ENCODE measurements around the gene TMPRSS11B.
"Not testable (repeated sequence)": the region's sequence is repeated elsewhere in the genome, so short reads cannot be mapped to it uniquely, and the experiment has no call there.

TMPRSS11B gene, protein sequence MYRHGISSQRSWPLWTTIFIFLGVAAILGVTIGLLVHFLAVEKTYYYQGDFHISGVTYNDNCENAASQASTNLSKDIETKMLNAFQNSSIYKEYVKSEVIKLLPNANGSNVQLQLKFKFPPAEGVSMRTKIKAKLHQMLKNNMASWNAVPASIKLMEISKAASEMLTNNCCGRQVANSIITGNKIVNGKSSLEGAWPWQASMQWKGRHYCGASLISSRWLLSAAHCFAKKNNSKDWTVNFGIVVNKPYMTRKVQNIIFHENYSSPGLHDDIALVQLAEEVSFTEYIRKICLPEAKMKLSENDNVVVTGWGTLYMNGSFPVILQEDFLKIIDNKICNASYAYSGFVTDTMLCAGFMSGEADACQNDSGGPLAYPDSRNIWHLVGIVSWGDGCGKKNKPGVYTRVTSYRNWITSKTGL

DNA sequence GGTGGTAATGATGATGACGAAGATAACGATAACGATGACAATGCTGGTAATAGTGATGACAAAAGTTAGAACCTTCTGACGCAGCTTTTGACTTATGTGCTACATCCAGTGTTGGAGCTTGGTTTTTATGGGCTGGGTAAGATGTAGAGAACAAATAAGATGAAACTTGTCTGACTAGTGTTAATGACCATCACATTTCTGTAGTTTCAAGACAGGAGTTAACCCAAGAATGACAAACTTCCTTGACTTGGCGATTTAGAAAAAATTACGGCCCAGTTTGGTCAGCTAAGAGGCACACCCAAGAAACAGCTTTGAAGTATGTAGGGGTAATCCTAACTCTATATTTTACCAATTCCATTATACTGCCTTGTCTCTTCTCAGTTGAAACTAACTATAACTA, at the start of gene TMPRSS11B:
TMPRSS11B (minus strand) TSS at position 101 of the 400 bp plus-strand sequence. CDS start 136 bp downstream, outside the sequence.
- no peak for DNase-seq (ENCODE audit: low read depth)

DNA sequence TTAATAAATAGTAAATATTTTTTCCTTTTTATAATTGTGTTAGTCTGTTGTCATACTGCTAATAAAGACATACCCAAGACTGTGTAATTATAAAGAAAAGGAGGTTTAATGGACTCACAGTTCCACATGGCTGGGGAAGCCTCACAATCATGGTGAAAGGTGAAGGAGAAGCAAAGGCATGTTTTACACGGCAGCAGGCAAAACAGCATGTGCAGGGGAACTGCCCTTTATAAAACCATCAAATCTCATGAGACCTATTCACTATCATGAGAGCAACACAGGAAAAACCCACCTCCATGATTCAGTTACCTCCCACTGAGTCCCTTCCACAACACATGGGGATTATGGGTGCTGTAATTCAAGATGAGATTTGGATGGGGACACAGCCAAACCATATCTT, 45.8 kb upstream of the TMPRSS11B start:
- no peak for DNase-seq (ENCODE audit: low read depth)

DNA sequence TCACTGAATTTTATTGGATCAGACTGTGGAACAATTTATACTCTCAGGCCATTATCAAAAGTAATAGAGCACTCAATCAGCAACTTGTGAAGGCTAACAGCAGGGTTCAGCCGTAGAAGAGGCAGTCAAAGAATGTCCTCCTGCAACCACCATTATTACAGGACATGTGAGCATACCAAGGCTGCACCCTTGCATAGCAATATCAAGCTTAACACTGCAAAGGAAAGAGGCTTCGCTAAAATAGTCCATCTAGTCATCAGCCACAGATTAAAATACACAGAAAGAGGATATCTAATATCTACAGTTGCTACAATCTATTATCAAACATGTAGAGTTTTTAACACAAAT, 42.9 kb upstream of the TMPRSS11B start:
- no peak for DNase-seq (ENCODE audit: low read depth)

DNA sequence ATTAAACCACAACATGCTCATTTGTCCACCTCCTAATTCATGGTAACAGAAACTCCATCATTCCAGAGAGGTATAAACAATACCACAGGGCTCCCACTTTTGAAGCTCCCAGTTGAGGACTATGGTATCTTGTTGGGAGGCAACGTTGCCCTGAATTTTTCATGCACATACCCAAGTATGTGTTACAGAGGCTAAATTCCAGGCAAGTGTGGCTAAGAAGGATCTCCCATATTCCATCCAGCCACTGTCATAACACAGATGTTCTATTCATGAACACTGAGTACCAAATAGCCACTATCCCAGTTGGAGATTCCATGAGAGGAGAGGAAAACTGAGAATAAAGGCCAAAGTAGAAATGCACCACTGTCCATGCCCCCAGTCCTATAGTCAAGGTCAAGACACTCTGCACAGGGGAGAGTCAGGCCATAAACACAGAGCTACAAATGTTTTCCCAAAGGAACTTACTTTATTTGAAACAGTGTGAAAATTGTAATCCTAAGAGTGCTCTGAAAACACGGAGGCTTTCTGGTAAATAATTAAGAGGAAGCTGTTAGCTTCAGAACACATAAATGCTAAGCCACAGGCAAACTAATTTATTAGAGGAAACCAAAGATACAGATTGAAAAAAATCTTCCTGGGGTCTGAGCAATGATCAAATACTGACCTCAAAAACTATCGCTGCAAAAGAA, 42.4 kb upstream of the TMPRSS11B start:
- DNase-seq (ENCODE audit: low read depth) = no peak

DNA sequence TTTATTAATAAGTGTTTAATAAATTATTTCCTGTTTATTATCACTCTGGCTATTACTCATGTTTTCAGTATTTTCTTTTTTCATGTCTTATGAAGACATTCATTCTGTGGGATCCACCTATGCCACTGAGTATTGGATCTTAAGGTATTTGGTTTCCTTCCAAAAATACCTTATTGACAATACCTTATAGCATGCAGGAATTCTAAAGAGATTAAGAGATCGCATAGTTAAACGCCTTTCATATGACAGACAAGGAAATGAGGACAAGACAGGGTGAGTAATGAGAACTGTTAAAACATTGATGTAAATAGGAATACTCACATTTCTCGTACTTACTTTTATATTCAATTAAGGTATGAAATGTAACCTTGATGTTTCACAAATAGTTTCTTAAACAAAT, 38.2 kb upstream of the TMPRSS11B start:
- DNase-seq (ENCODE audit: low read depth) = no peak

DNA sequence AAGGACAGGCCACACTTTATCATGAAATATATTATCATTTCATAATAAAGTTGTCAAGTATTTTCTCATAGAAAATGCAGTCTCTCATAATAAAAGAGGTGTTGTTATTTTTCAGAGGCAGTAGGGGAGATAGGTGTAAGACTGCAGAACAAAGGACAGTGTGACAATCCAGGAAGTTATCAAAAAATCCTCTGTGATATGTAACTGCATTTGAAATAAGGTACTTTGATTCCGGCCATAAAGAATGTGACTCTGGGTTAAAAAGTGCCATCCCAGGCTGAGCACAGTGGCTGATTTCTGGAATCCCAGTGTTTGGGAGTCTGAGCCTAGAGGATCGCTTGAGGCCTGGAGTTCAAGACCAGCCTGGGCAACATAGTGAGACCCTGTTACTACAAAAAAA, 37.6 kb upstream of the TMPRSS11B start:
- no peak for DNase-seq (ENCODE audit: low read depth)

DNA sequence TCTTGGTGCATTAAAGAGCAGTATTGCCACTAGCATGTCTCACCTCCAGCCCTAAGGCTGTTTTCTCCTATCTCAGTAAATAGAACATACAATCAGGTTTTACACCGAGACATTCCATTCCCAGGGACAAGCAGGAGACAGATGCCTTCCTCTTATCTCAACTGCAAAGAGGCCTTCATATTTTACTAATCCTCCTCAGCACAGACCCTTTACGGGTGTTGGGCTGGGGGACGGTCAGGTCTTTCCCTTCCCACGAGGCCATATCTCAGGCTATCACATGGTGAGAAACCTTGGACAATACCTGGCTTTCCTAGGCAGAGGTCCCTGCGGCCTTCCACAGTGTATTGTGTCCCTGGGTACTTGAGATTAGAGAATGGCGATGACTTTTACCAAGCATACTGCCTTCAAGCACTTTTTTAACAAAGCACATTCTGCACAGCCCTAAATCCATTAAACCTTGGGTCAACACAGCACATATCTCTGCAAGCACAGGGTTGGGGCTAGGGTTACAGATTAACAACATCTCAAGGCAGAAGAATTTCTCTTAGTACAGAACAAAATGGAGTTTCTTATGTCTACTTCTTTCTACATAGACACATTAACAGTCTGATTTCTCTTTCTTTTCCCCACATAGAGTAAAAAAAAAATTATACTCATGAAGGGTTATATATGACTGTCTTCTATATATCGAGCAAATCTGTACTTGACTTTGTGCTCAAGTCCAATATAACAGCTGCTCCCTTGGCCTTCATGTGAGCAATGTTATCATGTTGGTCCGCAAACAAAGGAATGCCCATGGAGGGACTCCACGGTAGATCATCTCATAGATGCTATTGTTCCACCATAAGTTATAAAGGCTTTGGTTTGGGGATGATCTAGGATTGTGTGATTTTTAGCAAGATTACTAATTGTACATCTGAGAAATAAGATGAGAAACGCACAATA, 36.6 kb upstream of the TMPRSS11B start:
- not testable (repeated sequence) for DNase-seq (ENCODE audit: low read depth)

DNA sequence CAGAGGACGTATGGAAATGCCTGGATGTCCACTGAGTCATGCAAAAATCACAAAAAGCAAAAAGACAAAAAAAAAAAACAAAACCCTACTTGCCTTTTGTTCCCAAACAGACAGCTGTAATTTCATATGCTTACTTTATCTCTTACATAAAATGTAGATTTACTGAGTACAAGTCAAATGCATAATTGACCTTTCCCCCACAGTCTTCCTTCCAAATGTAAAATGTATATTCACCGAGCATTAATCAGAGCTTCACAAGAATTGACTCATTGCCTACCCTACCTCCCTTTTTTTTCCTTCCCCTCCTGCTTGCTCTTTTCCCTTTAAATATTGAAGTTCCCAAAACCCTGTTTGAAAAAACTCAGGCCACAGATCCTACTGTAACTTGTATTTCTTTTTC, 32.5 kb upstream of the TMPRSS11B start:
- DNase-seq (ENCODE audit: low read depth) = peak; percentile 6

DNA sequence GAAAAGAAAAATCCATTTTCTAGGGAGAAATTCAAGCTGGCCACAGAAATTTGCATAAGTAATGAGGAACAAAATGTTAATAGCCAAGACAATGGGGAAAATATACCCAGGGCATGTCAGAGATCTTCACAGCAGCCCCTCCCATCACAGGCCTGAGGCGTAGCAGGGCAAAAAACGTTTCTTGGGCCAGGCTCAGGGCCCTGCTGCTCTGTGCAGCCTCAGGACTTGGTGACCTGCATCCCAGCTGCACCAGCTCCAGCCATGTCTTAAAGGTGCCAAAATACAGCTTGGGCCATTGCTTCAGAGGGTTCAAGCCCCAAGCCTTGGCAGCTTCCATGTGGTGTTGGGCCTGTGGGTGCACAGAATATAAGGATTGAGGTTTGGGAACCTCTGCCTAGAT, 32.1 kb upstream of the TMPRSS11B start:
- DNase-seq (ENCODE audit: low read depth) = no peak

DNA sequence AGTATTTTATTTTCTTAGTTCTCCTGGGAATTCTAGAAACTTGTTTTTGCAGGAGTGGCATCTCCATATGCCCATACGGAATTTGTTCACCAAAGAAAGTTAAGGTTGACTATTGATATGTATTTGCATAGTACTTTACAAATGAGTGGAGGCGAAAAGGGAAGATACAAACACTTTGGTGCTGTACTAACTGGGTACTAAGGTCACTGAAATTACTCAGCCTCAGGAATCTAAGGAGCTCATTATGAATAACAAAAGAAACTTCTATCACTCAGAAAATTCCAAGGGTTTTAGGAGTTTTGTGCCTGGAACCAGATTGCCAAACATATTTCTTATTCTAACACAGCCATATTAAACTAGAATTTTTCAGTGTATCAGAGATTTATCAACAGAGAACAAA, 27.4 kb upstream of the TMPRSS11B start:
- DNase-seq (ENCODE audit: low read depth) = peak; percentile 57

DNA sequence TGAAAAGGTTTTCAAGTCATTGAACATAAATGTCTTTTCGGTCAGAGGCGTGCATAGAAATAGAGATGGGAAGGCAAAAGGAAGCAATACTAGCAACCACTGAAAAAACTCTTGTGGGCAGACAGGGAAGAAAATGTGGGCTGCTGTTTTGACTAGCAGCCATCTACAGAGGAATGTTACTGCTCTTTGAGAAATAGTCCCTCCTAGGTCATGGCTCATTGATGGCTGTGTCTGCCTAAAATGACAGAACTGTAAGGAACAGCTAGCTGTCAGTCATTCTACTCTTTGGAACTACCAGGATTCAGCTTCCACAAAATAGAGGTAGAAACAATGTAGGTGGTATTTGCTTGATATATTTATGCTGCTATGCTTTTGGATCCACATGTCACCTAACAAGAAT, 26.9 kb upstream of the TMPRSS11B start:
- DNase-seq (ENCODE audit: low read depth) = peak; percentile 35

DNA sequence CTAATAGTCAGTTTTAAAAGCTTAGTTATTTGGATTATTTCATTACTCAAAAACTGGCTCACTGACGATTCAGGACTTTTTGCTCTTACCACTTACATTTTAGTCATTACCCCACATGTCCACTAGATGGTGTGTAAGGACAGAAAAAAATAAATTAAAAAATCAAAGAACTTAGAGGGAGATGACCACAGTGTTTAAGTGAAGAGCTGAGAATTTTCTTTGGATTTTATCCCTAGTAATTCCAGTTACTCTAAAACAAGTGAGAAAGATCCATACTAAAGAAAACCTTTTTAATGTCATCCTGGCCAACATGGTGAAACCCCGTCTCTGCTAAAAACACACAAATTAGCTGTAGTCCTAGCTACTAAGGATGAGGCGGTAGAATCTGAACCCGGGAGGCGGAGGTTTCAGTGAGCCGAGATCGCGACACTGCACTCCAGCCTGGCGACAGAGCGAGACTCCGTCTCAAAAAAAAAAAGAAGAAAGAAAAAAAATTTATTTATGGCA, 26.4 kb upstream of the TMPRSS11B start:
- DNase-seq (ENCODE audit: low read depth) = peak; percentile 75

DNA sequence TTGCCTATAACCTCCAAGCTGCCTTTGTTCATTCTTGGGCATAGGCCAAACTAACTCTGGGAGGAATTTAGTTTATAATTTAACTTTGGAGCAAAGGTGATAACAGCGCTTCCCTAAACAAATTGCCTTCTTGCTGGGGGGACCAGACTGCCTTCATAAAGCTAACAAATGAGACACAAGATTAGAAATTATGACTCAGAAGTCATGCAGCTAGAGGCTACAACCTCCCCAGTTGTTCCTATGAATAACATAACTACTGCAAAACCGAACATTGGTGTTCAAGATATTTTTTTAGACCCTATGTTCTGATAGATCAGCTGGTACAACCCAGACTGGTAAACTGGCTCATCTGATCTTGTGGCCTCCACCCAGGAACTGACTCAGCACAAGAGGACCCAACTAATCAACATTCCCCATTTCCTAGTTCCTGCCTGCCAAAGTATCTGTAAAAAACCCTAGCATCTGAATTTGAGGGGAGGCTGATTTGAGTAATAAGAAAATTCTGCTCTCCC, 22.0 kb upstream of the TMPRSS11B start:
- peak; percentile 93 for DNase-seq (ENCODE audit: low read depth)

DNA sequence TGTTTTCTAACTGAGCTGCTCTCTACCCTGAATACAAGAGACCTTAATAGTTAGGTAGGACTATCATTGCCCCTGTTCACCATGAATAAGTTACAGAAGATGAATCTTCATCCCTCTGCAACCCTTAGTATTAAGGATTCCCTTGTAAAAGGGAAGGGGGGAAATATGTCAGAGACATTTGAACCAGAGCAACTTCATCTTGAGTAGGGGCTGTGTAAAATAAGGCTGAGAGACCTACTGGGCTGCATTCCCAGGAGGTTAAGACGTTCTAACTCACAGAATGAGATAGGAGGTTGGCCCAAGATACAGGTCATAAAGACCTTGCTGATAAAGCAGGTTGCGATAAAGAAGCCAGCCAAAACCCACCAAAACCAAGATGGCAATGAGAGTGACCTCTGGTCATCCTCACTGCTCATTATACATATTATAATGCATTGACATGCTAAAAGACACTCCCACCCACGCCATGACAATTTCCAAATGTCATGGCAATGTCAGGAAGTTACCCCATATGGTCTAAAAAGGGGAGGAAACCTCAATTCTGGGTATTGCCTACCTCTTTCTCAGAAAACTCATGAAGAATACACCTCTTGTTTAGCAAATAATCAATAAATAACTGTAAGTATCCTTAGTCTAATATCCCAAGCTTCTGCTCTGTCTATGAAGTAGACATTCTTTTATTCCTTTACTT, 19.5 kb upstream of the TMPRSS11B start:
- no peak for DNase-seq (ENCODE audit: low read depth)

DNA sequence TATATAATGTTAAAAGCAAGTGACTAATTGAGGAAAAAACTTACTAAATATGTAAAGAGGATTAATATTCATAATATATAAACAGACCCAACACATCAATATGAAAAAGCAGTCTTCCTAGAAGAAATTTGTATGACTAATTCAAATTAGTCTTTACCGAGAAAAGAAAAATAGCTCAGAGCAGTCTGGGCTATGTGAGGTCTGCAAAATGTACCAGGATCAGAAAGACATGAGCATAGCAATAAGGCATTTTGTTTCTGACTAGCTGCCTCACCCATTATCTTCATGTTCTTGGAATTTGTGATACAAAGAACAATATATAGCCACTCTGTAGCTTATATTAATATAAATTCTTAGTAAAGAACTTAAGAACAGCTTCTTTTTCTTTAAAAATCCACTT, 13.7 kb upstream of the TMPRSS11B start:
- DNase-seq (ENCODE audit: low read depth) = peak; percentile 59

DNA sequence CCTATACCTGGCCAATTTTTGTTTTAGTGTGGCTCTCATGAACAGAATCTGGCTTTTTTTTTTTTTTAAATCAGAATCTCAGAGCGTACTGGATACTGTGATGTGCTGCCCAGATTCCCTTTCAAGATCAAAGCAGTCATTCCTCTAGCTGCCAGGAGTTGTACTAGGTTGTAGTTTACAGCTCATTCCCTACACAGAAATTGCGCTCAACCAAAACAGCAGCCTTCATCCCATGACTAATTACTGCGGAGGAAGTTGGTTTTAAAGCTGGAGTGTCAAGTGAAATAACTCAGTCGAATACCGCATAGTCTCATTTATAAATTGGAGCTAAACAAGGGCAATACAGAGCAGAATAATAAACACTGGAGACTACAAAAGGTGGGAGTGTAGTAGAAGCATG, 12.2 kb upstream of the TMPRSS11B start:
- no peak for DNase-seq (ENCODE audit: low read depth)

DNA sequence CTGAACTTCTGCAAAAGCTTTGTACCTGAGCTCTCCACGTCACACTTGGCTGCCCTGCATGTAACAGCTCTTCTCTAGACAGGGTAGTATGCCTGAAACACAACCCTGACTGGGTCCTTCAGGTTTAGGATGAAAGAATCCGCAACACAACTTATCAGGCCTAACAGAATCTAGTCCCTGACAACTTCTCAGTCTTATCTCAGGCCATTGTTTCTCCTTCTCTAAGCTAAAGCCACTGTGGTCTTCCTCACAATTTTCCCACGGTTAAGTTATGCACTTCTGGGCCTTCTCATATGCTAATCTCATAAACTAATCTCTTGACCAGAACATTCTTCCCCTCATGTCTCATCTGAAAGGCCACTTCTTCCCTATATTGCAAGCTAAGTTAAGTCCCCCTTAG, 10.8 kb upstream of the TMPRSS11B start:
- peak; percentile 90 for DNase-seq (ENCODE audit: low read depth)

DNA sequence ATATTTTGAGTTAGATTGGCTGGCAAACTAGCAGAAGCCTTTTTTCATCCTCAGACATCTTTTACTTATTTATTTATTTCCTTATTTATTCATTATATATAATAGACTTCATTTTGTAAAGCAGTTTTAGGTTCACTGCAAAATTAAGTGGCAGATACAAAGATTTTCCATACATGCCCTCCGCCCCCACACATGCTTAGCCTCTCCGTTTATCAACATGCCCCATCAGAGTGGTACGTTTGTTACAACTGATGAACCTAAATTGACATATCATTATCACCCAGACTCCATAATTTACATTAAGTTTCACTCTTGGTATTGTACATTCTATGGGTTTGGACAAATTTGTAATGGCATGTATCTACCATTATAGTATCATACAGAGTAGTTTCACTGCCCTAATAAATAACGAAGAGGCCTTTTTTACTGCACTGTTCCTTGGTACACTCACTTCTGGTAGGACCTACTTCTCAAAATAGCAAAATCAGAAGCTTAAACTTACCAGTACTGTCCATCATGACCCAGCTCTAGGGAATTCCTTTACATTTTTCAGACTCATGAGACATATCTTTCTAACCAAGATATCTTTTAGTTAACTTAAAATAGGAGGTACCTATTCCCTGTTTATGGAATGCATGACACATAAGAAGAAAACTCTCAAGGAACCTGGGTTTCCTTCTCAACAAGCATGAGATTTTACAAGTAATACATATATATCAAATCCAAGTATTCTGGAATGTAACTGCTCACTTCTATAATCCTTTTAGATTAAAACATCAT, 4.8 kb upstream of the TMPRSS11B start:
- DNase-seq (ENCODE audit: low read depth) = peak; percentile 68

DNA sequence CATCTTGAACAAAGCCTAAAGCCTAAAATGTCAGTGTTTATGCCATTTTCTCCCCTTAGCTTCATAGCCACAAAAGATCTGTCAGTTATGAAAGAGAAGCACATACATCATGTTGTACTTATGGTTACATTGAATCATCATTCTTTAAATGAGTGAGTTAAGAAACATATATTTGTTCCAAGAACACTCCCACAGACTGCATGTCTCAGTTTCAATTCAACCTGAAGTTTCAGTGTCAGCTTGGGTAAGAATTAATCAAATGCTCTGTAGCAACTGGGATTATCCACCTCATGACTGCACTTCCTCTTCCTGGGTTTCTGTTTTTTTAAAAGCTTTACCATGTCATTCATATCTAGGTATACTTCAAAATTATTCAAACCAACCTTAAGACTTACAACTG, 3.9 kb upstream of the TMPRSS11B start:
- DNase-seq (ENCODE audit: low read depth) = peak; percentile 81

DNA sequence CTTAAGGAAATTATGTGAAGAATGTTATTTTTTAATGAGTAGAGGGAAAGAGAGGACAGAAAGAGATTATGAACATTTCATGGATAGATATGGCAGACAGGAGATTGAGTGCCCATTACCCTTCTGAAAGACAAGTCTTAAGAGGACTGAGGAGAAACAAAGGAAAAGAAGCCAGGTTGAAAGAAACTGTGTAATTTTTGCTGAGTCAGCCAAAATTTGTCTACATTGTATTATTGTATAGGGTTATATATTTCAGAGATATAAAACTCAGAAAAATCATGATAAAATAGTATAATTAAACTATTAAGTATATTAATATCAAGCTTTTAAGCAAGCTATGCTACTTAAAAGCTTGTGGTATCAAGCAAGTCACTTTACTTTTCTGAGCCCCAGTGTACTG, 4.9 kb downstream of the TMPRSS11B start:
- DNase-seq (ENCODE audit: low read depth) = no peak

DNA sequence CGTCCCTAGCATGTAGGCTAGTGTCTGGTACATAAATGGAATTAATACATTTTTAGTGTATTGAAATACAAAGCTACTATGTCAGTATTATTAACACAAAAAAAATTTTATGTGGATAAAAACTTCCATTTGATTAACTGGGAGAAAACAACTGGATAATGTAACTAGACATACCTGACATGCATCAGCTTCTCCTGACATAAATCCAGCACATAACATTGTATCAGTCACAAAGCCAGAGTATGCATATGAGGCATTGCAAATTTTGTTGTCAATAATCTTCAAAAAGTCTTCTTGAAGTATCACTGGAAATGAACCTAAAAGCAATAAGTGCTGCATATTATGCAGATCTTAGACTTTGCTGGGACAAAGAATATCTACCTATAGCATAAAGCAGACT, 16.9 kb downstream of the TMPRSS11B start:
- no peak for DNase-seq (ENCODE audit: low read depth)

Data from amniotic epithelial cell (primary cell).